MG63 (cell line): ENCODE measurements around the gene SAMD3. TPM values are rescaled to one million over a fixed set of nuclear protein-coding genes. Genes with fewer than 3 reads are reported as not detected.
"Not testable (repeated sequence)": the region's sequence is repeated elsewhere in the genome, so short reads cannot be mapped to it uniquely, and the experiment has no call there.

ENCODE experiments used
- DNase-seq: peaks from one replicate; pipeline ENCODE4 v3.0.0-alpha.2; 2020
- H3K27me3 ChIP-seq: fragments of 250-450 bp; sonication (Bioruptor Pico); 2 replicates; pipeline ENCODE4 v1.5.1; 2020; ENCODE audit warnings: mild to moderate bottlenecking, moderate library complexity
- H3K36me3 ChIP-seq: fragments of 250-450 bp; sonication (Bioruptor Pico); 2 replicates; pipeline ENCODE4 v1.5.1; 2020; ENCODE audit warnings: mild to moderate bottlenecking, moderate library complexity
- H3K4me3 ChIP-seq: fragments of 250-450 bp; sonication (Bioruptor Pico); 2 replicates; pipeline ENCODE4 v1.5.1; 2020; ENCODE audit warnings: mild to moderate bottlenecking, moderate library complexity
- H3K9me3 ChIP-seq: fragments of 250-450 bp; sonication (Bioruptor Pico); 2 replicates; pipeline ENCODE4 v1.5.1; 2020; ENCODE audit warnings: mild to moderate bottlenecking, moderate library complexity
- total RNA-seq: library from RNA; depleted of rRNA; stranded (reverse); fragments of >200 nt; shearing (Covaris generic); gene quantifications from 2 replicates; pipeline ENCODE4 v1.2.3, GENCODE V29; 2014; ENCODE audit warnings: low replicate concordance

Gene SAMD3
- total RNA-seq, 1 experiment from 2014 or later: not detected

GRCh38 chr6:130159956-130160355, 62.8 kb downstream of the SAMD3 start:
- no peak overlapping the region for H3K4me3 ChIP-seq
- 0 out of 2 replicates have a peak, but pooled peaks cover 5% of the 10 kb centered on the region for H3K9me3 ChIP-seq
- no peaks in the 10 kb centered on the region for H3K36me3 ChIP-seq
- DNase-seq: no peak
- H3K27me3 ChIP-seq: no peaks in the 10 kb centered on the region

DNA sequence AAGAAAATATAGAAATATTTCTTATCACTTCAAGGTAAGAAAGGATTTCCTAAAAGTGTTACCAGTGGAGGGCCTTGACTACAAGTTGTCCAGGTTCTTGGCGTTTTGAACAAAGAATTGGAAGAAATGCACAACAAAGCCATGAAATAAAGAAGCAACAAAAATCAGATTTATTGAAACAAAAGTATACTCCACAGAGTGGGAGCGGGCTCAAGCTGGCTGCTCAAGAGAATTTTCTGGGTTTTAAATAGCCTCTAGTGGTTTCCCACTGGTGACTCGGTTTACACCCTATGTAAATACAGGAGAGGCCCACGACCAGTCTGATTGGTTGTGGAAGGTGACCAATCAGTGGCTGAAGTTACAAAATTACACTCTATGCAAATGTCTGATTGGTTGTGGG, 64.2 kb downstream of the SAMD3 start:
- no peaks in the 10 kb centered on the region for H3K36me3 ChIP-seq
- no peak for DNase-seq
- H3K4me3 ChIP-seq: no peak overlapping the region
- 0 out of 2 replicates have a peak, but pooled peaks cover 5% of the 10 kb centered on the region for H3K9me3 ChIP-seq
- no peaks in the 10 kb centered on the region for H3K27me3 ChIP-seq

- no peak for DNase-seq
- Histone ChIP-seq H3K36me3 (no peaks in the 10 kb centered on the region), H3K9me3 (0 out of 2 replicates have a peak, but pooled peaks cover 5% of the 10 kb centered on the region)
Measured at GRCh38 chr6:130158056-130158455, 64.7 kb downstream of the SAMD3 start.

GRCh38 chr6:130156908-130157307, 65.8 kb downstream of the SAMD3 start:
- Histone ChIP-seq H3K36me3 (no peaks in the 10 kb centered on the region), H3K4me3 (no peak overlapping the region), H3K27me3 (no peaks in the 10 kb centered on the region), H3K9me3 (0 out of 2 replicates have a peak, but pooled peaks cover 5% of the 10 kb centered on the region)
- DNase-seq: no peak

More at GRCh38 chr6:130158056-130158455, 64.7 kb downstream of the SAMD3 start:
- H3K27me3 ChIP-seq: no peaks in the 10 kb centered on the region
- no peak overlapping the region for H3K4me3 ChIP-seq

- H3K36me3 ChIP-seq: no peaks in the 10 kb centered on the region
- H3K9me3 ChIP-seq: no peaks in the 10 kb centered on the region
- no peaks in the 10 kb centered on the region for H3K27me3 ChIP-seq
- no peak overlapping the region for H3K4me3 ChIP-seq
- no peak for DNase-seq
Measured at GRCh38 chr6:130152908-130153510, 69.7 kb downstream of the SAMD3 start.

GRCh38 chr6:130150906-130151305, 71.8 kb downstream of the SAMD3 start:
- H3K9me3 ChIP-seq: no peaks in the 10 kb centered on the region
- no peaks in the 10 kb centered on the region for H3K36me3 ChIP-seq
- no peaks in the 10 kb centered on the region for H3K27me3 ChIP-seq
- no peak for DNase-seq
- no peak overlapping the region for H3K4me3 ChIP-seq

DNA sequence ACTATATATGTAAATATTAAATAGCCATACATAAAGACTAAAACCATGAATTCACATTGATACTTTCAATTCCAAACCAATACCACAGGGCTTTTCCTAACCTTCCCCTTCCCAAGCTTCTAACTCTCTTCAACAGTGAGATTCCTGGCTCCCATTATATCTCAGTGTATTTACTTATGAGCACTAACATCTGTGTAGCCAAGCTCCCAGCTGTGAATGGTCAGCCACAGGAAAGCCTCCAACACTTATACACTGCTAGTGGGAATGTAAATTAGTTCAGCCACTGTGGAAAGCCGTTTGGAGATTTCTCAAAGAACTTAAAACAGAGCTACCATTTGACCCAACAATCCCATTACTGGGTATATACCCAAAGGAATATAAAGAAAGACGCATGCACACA, 73.7 kb downstream of the SAMD3 start:
- not testable (repeated sequence) for H3K36me3 ChIP-seq, DNase-seq, H3K9me3 ChIP-seq, H3K4me3 ChIP-seq, H3K27me3 ChIP-seq

GRCh38 chr6:130148181-130148580, 74.6 kb downstream of the SAMD3 start:
- no peak for DNase-seq
- no peak overlapping the region for H3K4me3 ChIP-seq
- no peaks in the 10 kb centered on the region for H3K27me3 ChIP-seq
- H3K9me3 ChIP-seq: no peaks in the 10 kb centered on the region
- no peaks in the 10 kb centered on the region for H3K36me3 ChIP-seq

GRCh38 chr6:130147111-130147510, 75.6 kb downstream of the SAMD3 start:
- H3K4me3 ChIP-seq: no peak overlapping the region
- no peaks in the 10 kb centered on the region for H3K9me3 ChIP-seq
- H3K27me3 ChIP-seq: no peaks in the 10 kb centered on the region
- no peaks in the 10 kb centered on the region for H3K36me3 ChIP-seq
- DNase-seq: no peak

DNA sequence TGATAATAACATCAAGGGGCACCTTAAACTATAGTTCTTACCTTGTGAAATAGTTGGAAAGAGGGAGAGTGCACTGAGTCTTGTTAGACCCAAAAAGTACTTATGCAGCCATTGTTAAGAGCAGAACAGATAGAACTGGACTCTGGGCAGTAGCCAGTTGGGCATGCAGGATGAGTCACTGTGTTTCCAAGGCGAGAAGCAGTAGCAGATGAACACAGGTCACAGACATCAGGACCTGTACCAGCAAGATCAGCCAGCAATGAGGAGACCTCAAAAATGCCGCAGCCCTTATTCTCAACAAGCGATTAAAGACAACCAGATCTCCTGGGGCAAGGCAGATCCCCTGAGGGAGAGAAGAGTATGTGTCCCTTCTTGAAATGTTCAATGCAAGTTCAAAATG, 79.0 kb downstream of the SAMD3 start:
- Histone ChIP-seq H3K27me3 (no peaks in the 10 kb centered on the region), H3K9me3 (no peaks in the 10 kb centered on the region), H3K36me3 (no peaks in the 10 kb centered on the region), H3K4me3 (no peak overlapping the region)
- DNase-seq: peak; percentile 9

DNA sequence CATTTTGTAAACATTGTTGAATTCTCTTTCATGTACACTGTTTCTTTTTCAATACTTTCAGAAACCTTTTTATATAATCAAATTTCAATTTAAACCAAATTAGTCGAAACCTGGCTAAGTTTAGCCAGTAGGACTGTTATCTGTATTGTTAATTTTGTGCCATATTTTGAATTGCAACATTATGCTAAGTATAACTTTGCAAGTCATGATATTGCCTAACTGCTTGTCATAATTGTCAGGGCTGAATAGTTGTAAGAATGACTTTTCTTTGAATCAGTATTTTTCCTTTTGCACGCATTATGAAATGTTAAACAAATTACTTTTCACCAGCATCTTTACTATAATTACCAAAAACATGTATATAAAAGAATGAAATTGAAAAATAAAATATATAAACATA, 82.7 kb downstream of the SAMD3 start:
- Histone ChIP-seq H3K27me3 (no peaks in the 10 kb centered on the region), H3K9me3 (no peaks in the 10 kb centered on the region), H3K4me3 (no peak overlapping the region), H3K36me3 (no peaks in the 10 kb centered on the region)
- DNase-seq: no peak

DNA sequence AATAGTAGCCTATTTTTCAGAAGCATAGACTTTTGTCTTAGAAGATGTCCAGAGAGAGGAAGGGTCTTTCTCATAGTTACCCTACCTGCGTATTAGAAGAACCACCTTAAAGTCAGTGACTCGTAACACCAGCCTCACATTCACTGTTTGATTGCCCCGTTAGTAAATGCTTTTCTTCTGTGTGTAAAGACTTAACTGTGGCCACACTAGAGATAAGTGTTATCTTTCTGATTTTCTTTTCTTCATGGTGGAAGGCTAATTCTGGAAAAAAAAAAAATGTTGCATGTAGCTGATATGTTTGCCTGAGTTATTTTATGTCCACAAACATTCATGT, 83.9 kb downstream of the SAMD3 start:
- Histone ChIP-seq H3K4me3 (no peak overlapping the region), H3K27me3 (no peaks in the 10 kb centered on the region), H3K36me3 (no peaks in the 10 kb centered on the region), H3K9me3 (no peaks in the 10 kb centered on the region)
- DNase-seq: no peak

- Histone ChIP-seq H3K27me3 (no peaks in the 10 kb centered on the region), H3K36me3 (no peaks in the 10 kb centered on the region), H3K9me3 (no peaks in the 10 kb centered on the region), H3K4me3 (no peak overlapping the region)
- DNase-seq: no peak
Measured at GRCh38 chr6:130138116-130138908, 84.4 kb downstream of the SAMD3 start.

GRCh38 chr6:130136798-130137197, 86.0 kb downstream of the SAMD3 start:
- no peak overlapping the region for H3K4me3 ChIP-seq
- H3K27me3 ChIP-seq: no peaks in the 10 kb centered on the region
- DNase-seq: peak; percentile 10
- no peaks in the 10 kb centered on the region for H3K9me3 ChIP-seq
- no peaks in the 10 kb centered on the region for H3K36me3 ChIP-seq

DNA sequence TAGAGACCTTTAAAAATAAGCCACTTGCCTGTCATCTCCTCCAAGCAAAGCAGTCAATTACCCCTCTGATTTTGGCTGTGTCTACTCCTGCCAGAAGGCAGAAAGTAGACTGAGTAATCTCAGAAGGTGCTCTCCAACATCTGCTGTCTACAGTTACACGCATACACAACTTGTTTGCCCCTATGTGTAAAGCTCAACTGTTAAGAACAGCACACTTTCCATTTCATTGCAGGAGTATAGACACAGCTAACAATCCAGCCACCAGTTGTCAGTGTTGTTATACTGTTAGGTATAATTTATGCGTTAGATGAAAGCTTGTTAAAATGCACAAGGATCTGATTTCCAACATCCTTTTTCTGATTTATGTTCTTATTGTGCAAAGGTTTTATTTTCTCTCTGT, 88.2 kb downstream of the SAMD3 start:
- no peaks in the 10 kb centered on the region for H3K27me3 ChIP-seq
- no peaks in the 10 kb centered on the region for H3K36me3 ChIP-seq
- H3K9me3 ChIP-seq: no peaks in the 10 kb centered on the region
- no peak for DNase-seq
- H3K4me3 ChIP-seq: no peak overlapping the region

DNA sequence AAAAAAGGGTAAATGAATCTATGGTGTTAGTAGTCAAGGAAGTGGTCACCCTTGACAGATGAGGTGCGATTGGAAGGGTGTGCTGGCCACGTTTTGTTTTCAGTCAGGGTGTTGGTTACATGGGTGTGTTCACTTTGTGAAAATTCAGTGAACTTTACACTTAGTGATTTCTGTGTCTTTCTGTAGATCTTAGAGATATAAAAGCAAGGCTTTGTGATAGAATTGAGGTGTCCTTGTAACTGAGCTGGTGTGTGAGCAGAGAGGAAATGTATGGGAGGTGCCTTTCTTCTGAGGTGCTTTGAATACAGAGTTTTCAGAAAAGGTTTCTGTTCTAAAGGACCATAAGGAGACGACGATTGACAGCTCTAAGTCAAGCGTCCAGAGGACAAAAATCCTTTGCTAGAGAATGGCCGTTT, 90.5 kb downstream of the SAMD3 start:
- H3K27me3 ChIP-seq: no peaks in the 10 kb centered on the region
- H3K4me3 ChIP-seq: no peak overlapping the region
- H3K36me3 ChIP-seq: no peaks in the 10 kb centered on the region
- H3K9me3 ChIP-seq: no peaks in the 10 kb centered on the region
- DNase-seq: no peak

- Histone ChIP-seq H3K27me3 (no peaks in the 10 kb centered on the region), H3K9me3 (no peaks in the 10 kb centered on the region), H3K4me3 (no peak overlapping the region), H3K36me3 (no peaks in the 10 kb centered on the region)
- DNase-seq: no peak
Measured at GRCh38 chr6:130129762-130130246, 92.9 kb downstream of the SAMD3 start.

DNA sequence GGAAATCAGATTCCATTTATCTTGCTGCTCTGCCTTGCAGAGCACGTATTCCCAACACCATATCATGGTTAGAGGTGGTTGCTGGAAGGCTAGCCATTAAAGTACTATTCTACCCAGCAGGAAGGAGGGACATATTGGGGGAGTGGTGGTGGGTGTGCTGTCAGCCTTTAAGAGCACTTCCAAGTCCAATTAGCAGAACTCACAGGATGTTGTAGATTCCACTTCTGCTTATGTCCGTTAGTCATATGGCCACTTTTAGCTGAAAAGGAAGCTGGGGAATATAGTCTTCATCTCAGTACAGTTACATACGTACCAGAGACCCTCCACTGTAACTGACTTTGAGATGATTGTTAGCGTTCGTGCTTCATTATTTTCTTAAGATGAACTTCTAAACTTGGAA, 94.4 kb downstream of the SAMD3 start:
- Histone ChIP-seq H3K9me3 (no peaks in the 10 kb centered on the region), H3K27me3 (no peaks in the 10 kb centered on the region), H3K36me3 (no peaks in the 10 kb centered on the region), H3K4me3 (no peak overlapping the region)
- DNase-seq: no peak
